Loucy (cell line): ENCODE results near the gene MLLT10.

Experiments used
- EZH2phosphoT487 ChIP-seq: fragments of 200-600 bp; IDR thresholded peaks from 2 replicates; pipeline ENCODE4 v1.6.1; 2018; ENCODE audit warnings: antibody characterized with exemption, mild to moderate bottlenecking, moderate library complexity, borderline replicate concordance
- TF ChIP-seq, protein P1 (sequence below): fragments of 200-600 bp; sonication (generic); conservative IDR thresholded peaks from 2 replicates; pipeline ENCODE4 v1.5.1; 2014; ENCODE audit warnings: mild to moderate bottlenecking, antibody characterized with exemption, low read length

DNA sequence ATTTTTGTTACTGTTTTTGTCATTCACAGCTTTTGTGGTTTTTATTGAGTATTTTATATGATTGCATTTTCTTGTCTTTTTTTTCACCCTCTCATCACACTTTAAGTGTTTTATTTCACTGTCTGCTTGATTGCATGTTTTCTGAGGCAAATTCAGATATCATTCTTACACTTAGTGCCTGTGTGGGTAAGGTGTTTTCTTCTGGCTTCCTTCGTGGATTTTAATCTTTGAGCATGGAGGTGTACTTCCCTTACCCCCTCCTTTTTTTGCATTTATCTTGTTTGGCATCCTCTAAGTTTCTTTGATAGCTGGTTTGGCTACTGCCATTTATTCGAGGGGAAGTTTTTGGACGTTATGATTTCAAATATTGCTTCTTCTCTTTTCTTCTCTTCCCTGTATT is 127.9 kb downstream of the MLLT10 start:
- TF ChIP-seq, protein P1, sequence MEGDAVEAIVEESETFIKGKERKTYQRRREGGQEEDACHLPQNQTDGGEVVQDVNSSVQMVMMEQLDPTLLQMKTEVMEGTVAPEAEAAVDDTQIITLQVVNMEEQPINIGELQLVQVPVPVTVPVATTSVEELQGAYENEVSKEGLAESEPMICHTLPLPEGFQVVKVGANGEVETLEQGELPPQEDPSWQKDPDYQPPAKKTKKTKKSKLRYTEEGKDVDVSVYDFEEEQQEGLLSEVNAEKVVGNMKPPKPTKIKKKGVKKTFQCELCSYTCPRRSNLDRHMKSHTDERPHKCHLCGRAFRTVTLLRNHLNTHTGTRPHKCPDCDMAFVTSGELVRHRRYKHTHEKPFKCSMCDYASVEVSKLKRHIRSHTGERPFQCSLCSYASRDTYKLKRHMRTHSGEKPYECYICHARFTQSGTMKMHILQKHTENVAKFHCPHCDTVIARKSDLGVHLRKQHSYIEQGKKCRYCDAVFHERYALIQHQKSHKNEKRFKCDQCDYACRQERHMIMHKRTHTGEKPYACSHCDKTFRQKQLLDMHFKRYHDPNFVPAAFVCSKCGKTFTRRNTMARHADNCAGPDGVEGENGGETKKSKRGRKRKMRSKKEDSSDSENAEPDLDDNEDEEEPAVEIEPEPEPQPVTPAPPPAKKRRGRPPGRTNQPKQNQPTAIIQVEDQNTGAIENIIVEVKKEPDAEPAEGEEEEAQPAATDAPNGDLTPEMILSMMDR = no peak
- no peak for TF ChIP-seq EZH2phosphoT487
